GM13977 (cell line): ENCODE measurements around the gene FTO.

Source experiments
- DNase-seq: peaks from one replicate; pipeline ENCODE4 v3.0.0; 2012; ENCODE audit warnings: low spot score
- in situ Hi-C: fragments of 300-500 bp; cut with MboI; formaldehyde crosslinking; loops from one replicate; pipeline ENCODE4 v1.12.0; 2022; ENCODE audit warnings: low sequenced_read_pairs, low pct_unique_long_range_greater_than_20kb, mixed read lengths, inconsistent platforms; ENCODE audit not compliant: unreplicated experiment
- TF ChIP-seq, protein P1 (sequence below): IDR thresholded peaks from 2 replicates; pipeline ENCODE4 v1.5.1; 2012; ENCODE audit warnings: mild to moderate bottlenecking, control low read depth; ENCODE audit not compliant: insufficient read depth; ENCODE audit errors: extremely low read depth, missing control alignments

FTO gene

DNA sequence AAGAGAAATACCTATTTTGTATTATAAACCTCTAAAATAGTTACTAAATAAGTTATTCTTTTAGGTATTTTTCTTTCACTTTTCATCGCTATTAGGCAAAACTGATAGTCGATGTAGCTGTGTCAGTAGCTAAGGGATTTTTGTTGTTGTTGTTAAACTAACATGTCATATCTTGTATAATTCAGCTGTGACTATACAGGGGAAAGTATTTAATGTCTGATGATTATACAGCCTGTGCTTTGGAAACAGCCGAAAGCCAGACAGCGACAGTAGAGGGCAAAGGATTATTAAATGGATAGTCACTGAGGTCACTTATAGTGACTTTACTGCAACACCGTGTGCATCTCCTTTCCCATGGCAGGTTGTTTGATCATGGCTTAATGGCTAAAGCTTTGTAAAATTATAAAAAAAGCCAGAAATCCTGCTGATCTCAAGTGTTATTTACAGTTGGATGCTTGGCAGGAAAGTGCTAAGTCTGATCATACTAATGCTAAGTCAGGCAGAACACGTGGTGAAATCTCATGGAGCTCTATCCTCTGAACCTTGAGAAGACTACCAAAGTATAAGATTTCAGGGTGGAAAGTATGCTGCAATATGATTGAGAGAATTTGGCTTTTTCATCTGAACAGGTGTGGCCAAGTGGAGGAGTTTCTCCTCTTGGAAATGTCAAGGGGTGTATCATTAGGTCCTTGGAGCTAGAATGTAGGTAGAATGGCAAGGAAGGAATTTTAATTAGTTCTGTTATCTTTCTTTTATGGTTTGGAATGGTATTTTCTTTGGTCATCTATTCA, 88.4 kb downstream of the FTO start:
- no peak for DNase-seq
- TF ChIP-seq, protein P1, sequence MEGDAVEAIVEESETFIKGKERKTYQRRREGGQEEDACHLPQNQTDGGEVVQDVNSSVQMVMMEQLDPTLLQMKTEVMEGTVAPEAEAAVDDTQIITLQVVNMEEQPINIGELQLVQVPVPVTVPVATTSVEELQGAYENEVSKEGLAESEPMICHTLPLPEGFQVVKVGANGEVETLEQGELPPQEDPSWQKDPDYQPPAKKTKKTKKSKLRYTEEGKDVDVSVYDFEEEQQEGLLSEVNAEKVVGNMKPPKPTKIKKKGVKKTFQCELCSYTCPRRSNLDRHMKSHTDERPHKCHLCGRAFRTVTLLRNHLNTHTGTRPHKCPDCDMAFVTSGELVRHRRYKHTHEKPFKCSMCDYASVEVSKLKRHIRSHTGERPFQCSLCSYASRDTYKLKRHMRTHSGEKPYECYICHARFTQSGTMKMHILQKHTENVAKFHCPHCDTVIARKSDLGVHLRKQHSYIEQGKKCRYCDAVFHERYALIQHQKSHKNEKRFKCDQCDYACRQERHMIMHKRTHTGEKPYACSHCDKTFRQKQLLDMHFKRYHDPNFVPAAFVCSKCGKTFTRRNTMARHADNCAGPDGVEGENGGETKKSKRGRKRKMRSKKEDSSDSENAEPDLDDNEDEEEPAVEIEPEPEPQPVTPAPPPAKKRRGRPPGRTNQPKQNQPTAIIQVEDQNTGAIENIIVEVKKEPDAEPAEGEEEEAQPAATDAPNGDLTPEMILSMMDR: no peak
- in situ Hi-C loops: no loop called here

DNA sequence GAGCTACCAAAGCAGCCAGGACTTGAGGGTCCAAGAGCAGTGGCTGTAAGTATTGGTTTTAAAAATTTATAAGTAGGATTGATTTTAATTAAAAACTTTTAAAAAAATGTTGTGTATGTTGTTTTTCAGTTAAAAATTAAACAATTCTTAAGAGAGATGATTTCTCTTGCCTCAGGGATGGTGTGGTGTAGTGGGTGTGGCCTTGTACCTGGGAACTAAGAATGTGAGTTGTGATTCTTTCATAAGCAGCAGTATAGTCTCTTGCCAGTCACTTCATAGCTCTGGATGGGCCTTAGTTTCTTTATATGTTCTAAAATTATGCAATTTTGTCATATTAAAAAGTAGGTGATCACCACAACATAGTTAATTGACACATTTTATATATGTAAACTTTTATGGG, 99.5 kb downstream of the FTO start:
- in situ Hi-C loops: no loop called here

DNA sequence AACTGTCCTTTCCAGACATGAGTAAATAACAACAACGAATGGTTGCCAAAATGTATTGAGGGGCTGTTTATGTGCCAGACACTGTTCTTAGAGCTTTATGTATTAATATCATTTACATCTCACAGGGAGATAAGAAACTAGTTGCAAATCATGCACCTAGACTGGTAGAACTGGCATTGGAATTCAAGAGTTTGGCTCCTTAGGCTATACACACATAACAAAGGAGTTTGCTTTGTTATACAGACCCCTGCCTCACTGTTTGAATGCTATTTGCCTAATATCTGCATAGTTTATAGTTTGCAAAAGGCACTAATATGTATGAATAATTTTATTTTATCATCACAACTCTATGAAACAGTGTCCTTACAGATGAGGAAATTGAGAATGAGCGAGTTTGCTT, 100.0 kb downstream of the FTO start:
- TF ChIP-seq, protein P1: no peak
- in situ Hi-C loops: no loop called here
- DNase-seq: no peak

More for the DNA sequence above, 99.5 kb downstream of the FTO start:
- no peak for DNase-seq
- TF ChIP-seq, protein P1: no peak

- TF ChIP-seq, protein P1: no peak
- in situ Hi-C loops: no loop called here
- DNase-seq: no peak
Measured at GRCh38 chr16:53804467-53804866, 100.5 kb downstream of the FTO start.

DNA sequence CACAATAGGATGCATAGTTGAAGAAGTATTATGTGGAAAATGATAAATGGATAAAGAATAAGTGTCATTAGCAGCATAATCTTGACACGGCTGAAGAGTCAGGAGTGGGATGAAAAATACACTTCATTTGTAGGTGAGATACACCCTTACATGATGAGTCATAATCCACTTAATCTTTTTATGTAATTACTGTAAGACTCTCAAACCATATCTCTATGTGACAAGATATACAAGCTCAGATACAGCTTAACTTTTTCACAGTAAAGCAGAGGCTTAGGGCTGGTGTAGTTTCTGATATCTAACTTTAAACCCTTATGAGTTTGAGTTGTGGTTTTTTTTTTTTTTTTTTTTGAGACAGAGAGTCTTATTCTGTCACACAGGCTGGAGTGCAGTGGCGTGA, 101.2 kb downstream of the FTO start:
- TF ChIP-seq, protein P1: no peak
- DNase-seq: no peak
- in situ Hi-C loops: no loop called here

DNA sequence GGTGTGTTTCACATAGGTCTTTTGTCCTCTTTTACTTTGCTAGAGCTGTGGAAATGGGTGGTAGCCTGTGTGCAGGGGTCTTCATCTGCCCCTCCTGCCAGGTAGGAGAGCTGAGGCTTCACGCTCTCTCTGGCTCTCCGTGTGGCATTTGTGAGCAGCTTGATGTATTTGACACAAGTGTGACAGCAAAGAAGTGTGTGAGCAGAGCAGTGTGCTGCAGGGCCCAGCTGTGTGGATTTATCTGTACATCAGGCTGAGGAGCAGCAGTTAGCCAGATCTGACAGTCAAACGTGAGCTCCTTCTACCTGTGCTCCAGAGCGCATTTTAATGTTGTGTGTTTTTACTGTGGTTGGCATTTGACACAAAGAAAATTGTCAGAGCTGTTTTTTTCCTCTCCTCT, 101.8 kb downstream of the FTO start:
- in situ Hi-C loops: no loop called here
- no peak for DNase-seq
- TF ChIP-seq, protein P1: no peak
